NCI-H187 (cell line): Measurements from ENCODE around the gene LRRC8E.

Experiments
- DNase-seq, 2 experiments: peaks; one replicate each; lab custom pipeline; 2025; lab: John Stamatoyannopoulos, UW

The LRRC8E gene

DNA sequence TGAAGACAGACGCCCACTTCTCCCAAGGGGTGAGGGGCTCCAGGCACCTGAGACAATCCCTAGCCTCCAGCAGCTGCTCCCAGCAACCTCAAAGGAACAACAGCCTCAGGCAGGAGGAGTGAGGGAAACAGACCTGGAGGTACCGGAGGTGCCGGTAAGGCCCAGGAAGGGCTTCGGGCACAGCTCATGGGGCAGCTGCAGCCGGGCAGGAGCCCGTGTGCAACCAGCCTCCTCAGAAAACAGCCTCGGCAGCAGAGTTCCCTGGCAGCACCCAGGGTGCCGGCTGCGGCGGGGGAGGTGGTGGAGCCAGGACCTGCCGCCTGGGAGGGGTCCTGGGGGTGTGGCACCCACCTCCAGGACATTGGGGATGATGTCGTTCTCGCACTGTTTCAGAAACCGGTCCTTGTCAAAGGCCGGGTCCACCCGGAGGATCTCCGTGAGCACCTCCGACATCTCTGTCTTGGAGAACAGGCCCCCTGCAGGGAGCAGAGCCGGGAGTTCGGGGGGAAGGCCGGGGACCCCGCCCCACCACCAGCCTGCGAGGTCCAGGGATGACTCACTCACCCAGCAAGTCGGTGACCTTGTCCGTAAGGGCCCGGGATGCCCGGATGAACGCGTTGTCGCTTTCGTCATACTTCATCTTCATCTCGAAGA, 44.1 kb downstream of the LRRC8E start:
- no peak for DNase-seq

DNA sequence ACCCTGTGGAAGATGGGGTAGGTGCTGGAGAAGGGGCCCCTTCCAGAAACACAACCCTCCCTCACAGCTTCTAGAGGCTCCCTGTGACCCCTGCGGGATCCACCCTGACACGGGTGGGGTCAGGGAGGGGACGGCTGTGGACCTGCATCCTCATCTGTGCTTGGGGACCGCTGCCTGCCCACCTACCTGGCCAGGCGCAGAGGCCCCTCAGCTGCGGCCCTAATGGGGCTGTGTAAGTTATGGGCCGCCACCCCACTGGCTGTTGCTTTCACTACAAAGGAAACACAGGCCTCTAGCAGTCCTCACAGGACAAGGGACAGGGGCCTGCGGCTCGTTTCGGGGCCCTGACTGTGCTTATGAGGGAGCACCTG, 44.6 kb downstream of the LRRC8E start:
- no peak for DNase-seq

DNA sequence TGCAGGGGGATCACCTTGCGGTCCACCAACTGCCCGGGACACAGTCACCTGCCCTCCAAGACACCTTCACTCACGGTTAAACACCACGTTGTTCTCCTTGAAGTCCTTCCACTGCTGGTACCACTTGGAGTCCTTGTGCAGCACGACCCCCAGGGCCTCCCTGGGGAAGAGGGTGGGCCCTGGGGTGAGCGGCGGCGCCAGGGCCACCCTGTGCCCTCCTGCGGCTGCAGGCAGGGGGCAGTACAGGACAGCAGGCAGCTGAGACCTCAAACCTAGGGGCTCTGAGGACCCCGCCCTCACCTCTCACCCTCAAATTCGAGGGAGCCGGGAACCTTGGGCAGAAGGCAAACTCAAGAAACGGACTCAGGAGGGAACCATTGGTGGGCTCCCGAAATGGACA, 45.1 kb downstream of the LRRC8E start:
- no peak for DNase-seq

DNA sequence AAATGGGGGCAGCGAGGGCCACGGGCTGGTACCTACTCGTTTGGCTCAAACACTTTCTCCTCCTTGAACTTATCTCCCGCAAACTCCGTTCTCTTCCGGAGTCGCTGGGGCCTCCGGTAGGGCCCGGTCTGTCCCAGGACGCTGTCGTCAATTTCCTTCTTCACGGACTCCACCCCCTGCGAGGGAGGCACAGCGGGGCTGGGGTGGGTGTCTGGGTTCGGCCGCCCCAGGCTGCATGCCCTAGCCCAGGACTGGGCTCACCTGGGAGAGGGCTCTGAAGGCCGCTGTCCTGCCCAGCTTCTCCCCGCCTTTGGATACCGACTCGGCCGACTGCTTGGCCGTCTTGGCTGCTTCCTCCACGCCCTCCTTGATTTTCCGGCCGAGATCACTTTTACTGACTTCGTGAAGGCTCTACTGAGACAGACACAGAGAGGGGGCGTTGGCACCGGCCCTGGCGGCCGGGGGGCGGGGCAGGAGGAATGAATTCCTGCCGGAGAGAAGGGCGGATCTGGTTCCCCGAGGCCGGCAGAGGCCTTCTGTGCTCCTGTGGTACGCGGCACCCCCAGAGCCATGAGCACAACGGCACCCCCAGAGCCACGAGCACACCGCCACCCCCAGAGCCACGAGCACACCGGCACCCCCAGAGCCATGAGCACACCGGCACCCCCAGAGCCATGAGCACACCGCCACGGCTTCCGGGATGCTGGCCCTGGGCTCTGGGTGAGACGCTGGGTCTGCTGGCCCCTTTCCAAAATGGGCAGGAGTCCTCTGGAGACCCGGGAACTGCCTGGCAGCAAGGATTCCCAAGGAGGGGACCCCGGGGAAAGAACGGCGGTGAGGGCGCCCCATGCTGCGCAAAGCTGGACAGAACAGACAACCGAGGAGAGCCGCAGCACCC, 45.8 kb downstream of the LRRC8E start:
- DNase-seq: no peak

DNA sequence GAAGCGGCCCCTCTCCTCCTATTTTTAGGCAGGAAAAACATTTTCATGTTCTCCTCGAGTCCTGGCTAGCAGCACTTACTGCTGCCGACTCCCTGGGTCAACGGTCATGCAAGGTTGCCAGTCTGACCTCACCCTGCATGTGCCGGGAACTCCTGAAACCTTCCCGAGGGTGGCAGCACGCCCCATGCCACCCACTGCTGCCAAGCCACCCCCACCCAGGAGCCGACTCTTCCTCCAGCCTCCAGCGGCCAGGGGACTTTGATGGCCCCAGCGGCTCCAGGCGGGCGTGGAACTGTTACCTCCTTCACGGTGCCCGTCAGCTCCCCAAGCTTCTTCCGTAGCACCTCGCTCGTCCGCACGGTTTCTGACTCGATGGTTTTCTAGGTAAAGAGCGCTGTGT, 46.5 kb downstream of the LRRC8E start:
- no peak for DNase-seq

DNA sequence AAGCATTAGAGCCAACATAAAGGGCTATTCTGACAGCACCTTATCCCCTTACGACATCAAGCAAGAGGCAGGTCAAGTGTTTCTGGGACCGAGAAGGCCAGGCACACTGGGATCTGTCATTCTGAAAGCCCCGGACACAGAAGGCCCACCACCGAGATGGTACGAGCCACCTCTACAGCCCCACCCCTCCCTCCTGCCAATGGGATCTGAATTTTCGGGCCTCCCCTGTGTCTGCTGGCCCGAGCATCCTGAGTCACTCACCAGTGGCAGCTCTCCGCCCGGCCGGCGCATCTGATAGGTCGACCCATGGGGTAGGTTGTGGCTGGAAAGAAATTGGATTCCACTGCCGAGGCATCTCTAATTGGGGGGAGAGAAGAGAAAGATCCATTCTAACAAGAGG, 52.5 kb downstream of the LRRC8E start:
- DNase-seq: no peak

DNA sequence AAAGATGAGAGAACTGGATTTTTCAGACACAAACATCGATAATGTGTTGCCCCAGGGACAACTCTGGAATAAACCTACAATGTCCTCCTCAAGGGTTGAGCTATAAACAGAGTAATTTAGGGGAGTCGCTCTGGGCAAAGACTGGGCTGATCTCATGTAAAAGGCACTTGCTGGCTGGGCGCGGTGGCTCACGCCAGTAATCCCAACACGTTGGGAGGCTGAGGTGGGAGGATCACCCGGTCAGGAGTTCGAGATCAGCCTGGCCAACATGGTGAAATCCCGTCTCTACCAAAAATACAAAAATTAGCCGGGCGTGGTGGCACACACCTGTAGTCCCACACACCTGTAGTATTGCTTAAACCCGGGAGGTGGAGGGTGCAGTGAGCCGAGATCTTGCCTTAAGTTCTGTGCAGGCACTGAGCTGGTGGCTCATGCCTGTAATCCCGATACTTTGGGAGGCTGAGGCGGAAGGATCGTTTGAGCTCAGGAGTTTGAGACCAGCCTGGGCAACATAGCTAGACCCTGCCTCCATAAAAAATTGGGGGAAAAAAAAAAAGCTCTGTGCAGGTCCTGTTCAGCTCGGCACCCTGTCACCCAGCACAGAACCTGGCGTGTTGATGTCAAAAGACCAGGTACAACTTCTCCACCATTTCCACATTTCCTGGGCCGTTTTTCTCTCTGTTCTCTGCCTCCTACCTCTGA, 53.7 kb downstream of the LRRC8E start:
- DNase-seq: no peak

DNA sequence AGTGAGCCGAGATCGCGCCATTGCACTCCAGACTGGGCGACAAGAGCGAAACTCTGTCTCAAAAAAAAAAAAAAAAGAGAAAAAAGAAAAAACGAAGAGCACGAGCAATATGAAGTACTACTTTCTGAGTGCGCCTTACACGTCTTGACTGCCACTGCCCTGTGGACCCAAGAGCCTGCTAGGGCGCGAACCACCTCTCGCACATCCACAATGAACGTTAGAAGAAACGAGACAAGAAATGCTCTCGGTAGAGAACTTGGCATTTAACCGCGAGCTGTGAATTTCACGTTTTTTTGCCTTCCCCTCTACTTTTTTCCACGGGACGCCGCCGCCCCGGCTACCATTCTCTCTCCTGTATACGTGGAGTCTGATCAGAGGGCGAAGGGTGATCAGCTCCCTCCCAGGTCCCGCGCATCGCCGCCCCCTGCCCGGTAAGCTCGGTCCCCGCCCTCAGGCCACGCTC, 54.7 kb downstream of the LRRC8E start:
- no peak for DNase-seq

DNA sequence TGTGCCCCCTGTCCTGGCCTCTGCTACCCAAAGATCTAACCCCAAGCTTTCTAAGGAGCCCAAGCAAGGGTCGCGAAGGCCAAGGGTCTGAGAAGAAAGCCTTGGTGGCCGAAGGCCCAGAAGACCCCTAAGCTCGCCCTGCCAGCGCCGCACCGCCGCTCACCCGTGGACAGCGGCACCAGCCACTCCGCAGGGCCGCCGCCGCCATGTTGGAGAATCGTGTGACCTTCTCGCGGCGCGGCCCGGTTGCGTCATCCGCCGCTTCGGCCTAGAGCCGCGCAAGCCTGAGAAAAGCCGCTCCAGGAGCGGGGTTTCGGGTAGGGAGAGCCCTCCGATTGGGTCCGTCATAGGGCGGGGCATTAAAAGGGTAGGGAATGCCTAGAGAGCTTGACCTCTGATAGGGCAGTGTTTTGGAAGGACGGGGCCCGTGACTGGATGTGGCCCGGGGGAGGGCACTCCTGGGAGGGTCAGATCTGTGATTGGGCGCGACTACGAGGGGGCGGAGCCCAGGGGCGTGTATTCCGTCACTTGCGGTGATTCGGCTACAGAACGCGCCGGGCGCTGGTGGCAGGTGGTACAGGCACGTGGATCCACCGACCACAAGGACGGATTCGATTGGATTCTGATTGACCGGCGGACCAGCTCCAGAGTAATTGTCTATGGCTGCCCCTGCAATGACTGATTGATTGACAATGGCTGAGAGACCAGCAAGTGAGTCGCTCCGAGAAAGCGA, 55.3 kb downstream of the LRRC8E start, which contains the start of gene TIMM44:
Gene TIMM44 (minus strand): TSS at position 223 of the 733 bp plus-strand sequence. CDS start 15 bp downstream, at position 208.
- peak; percentile 76 to 95 for DNase-seq

DNA sequence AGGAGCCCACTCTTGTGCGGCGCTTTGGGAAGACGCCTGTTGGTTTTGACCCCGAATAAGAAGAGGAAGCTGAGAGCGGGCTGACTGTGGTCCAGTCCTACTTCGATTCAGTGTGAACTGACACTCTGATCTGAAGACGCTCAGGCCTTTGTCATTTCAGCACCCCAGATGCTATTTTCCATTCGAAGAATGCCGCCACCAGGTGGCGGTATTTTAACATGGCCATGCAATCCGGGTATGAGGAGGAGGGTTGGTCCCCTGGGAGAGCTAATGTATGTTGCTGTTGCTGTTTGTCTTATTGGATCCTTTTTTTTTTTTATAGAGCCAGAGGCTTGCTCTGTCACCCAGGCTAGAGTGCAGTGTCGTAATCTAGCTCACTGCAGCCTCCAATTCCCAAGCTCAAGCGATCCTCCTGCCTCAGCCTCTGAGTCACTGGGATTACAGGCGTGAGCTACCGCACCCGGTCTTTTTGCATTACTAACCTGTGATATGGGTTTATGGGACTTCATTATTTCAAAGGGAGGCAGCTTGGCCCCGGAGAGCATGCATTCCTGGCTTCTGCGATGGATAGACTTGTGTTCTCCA, 56.0 kb downstream of the LRRC8E start:
- peak; percentile 60 to 78 for DNase-seq

DNA sequence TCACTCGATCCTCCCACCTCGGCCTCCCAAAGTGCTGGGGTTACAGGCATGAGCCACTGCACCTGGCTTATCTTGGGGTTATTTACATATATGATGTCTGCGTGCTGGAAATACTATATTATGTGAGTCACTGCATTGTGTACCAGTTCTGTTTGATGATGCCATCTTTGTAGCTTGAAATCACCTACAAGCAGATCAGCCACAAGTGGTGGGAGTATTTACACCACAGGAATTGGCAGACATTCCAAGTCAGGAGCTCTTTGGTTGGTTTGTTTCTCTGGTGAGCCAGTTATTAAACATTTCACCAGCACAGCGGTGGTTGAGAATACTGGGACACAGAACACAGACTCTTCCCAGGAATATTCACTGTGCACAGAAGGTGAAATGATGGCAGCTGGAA, 59.6 kb downstream of the LRRC8E start:
- no peak for DNase-seq
